Neural crest cell (in vitro differentiated cells): ENCODE data around the gene NEK6. TPM values are rescaled to one million over a fixed set of nuclear protein-coding genes. Genes with fewer than 3 reads are reported as not detected.
"Not testable (repeated sequence)": the region's sequence is repeated elsewhere in the genome, so short reads cannot be mapped to it uniquely, and the experiment has no call there.

Experiments
- DNase-seq: peaks from one replicate; pipeline ENCODE4 v3.0.0; 2021; ENCODE audit warnings: low read depth, mixed read lengths, low spot score
- H3K27ac Mint-ChIP-seq: one replicate; pipeline ENCODE4 v1.8.0; 2021; ENCODE audit warnings: mild to moderate bottlenecking, mixed read lengths; ENCODE audit not compliant: unreplicated experiment
- H3K27me3 Mint-ChIP-seq: 2 replicates; pipeline ENCODE4 v1.8.0; 2021; ENCODE audit warnings: low read depth, mild to moderate bottlenecking, mixed read lengths
- H3K36me3 Mint-ChIP-seq: 2 replicates; pipeline ENCODE4 v1.8.0; 2021; ENCODE audit warnings: low read depth, mild to moderate bottlenecking, mixed read lengths
- H3K4me1 Mint-ChIP-seq: 2 replicates; pipeline ENCODE4 v1.8.0; 2021; ENCODE audit warnings: mixed read lengths
- H3K4me3 Mint-ChIP-seq: one replicate; pipeline ENCODE4 v1.8.0; 2021; ENCODE audit warnings: mild to moderate bottlenecking, mixed read lengths
- H3K9me3 Mint-ChIP-seq: 2 replicates; pipeline ENCODE4 v1.8.0; 2021; ENCODE audit warnings: mixed read lengths
- total RNA-seq: library from RNA; stranded (reverse); gene quantifications from 2 replicates; pipeline ENCODE4 v1.2.1, GENCODE V29; 2021
- TF ChIP-seq, protein P1 (sequence below): fragments of 200-600 bp; sonication (generic); conservative IDR thresholded peaks from 2 replicates; pipeline ENCODE4 v1.5.0; 2021; ENCODE audit warnings: antibody characterized with exemption, mild to moderate bottlenecking

NEK6 gene
- total RNA-seq, 1 donor from 2014 or later: 31.9 TPM

DNA sequence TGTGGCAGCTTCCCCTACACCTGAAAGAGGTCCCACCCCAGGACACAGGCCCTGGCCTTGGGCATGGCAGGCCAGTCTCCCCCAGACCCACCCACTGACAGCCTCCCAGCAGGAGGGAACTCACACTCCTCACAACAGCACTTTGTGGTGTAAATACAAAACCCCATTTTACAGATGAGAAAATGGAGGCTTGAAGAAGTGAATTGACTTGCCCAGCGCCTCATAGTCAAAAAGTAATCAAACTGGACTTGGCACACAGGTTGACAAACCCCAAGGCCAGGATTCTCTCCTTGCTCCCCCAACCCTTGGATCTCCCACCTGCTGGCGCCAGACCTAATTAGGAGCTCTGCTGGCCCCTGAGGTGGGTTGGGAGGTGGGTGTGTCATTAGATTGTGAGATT lies 29.2 kb upstream of the NEK6 start:
- TF ChIP-seq, protein P1, sequence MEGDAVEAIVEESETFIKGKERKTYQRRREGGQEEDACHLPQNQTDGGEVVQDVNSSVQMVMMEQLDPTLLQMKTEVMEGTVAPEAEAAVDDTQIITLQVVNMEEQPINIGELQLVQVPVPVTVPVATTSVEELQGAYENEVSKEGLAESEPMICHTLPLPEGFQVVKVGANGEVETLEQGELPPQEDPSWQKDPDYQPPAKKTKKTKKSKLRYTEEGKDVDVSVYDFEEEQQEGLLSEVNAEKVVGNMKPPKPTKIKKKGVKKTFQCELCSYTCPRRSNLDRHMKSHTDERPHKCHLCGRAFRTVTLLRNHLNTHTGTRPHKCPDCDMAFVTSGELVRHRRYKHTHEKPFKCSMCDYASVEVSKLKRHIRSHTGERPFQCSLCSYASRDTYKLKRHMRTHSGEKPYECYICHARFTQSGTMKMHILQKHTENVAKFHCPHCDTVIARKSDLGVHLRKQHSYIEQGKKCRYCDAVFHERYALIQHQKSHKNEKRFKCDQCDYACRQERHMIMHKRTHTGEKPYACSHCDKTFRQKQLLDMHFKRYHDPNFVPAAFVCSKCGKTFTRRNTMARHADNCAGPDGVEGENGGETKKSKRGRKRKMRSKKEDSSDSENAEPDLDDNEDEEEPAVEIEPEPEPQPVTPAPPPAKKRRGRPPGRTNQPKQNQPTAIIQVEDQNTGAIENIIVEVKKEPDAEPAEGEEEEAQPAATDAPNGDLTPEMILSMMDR: no peak
- Mint-ChIP-seq H3K36me3 (no peaks in the 10 kb centered on the region), H3K4me1 (no peaks in the 10 kb centered on the region), H3K4me3 (no peak overlapping the region), H3K27me3 (peaks cover 3% of the 10 kb centered on the region), H3K27ac (no peak overlapping the region), H3K9me3 (no peaks in the 10 kb centered on the region)
- no peak for DNase-seq

DNA sequence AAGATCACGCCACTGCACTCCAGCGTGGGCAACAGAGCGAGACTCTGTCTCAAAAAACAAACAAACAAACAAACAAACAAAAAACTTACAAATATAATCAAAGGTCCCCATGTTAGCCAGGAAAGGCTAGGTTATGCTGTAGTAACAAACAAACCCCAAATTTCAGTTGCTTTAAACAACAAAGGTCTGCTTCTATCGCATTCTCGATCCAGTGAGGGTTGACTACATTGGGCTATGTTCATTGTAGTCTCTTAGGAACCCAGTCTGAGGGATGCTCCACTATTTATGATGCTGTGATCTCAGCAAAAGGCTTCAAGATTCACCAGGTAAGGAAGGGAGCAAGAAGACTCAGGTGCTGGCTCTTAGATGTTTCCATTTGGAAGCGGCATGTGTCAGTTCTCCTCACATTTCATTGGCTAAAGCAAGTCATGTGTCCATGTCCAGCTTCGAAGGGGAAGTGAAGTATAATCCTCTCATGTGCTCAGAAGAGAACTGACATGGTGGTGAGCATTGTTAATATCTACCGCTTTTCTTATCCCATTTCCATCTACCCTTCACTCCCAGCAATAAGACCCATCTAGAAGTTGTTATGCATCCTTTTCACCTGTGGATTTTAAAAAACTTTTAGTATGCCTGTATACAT lies 26.5 kb upstream of the NEK6 start:
- Mint-ChIP-seq H3K27me3 (no peaks in the 10 kb centered on the region), H3K4me1 (no peaks in the 10 kb centered on the region), H3K27ac (no peak overlapping the region), H3K4me3 (no peak overlapping the region), H3K9me3 (no peaks in the 10 kb centered on the region), H3K36me3 (no peaks in the 10 kb centered on the region)
- DNase-seq: no peak
- TF ChIP-seq, protein P1: no peak

DNA sequence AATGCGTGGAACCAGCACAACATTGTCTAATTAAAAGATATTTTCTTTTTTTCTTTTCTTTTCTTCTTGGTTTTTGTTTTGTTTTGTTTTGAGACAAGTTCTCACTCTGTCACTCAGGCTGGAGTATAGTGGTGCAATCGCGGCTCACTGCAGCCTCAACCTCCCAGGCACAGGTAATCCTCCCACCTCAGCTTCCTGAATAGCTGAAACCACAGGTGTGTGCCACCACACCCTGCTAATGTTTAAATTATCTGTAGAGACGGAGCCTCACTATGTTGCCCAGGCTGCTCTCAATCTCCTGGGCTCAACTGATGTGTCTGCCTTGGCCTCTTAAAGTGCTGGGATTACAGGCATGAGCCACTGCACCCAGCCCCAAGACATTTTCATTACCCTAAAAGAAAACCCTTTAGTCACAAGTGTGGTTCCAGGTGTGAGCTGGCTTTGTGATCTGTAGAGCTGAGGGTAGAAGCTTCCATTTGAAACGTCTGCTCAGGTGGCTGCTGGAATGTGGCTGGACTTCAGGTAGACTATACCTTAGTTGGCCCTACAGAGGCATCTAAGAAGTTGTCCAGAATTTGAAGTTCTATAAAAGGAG lies 19.1 kb upstream of the NEK6 start:
- H3K9me3 Mint-ChIP-seq: no peaks in the 10 kb centered on the region
- DNase-seq: no peak

DNA sequence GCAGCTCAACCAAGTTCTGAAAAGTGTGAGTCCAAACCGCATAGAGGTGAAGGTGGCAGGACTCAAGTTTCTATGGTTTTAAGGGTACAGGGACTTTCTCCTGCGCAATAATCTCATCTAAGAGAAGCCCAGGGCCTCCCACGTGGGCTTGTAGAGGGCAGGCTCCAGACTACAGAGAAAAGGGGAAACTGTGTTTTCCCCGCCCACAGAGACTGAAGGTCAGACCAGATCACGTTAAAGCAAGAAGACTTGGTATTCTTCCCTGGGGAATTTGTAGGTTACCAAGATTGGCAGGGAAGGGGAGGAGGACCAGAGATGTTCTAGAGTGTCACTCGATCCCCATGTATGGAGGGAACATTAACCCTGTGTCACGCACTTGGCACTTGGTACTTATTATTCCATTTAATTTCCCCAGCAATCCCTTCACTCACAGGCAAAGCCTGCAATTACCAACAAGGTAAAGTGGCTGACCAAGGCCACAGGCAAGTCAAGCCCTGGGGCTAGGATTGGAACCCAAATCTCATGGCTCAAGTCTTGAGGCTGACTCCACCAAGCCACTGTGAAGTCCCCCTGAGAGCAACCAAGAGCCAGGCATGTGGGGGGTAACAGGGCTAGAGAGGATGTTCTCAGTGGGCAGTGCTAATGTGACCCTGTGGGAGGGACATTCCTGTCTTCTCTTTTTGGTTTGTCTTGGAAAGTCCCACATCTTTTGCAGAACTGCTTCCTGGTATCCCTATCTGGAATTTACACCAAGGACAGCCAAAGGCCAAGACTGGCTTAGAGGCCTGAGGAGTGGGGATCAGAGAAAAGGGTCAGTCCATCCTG lies 18.3 kb upstream of the NEK6 start:
- H3K36me3 Mint-ChIP-seq: no peaks in the 10 kb centered on the region
- TF ChIP-seq, protein P1: no peak
- no peak overlapping the region for H3K4me3 Mint-ChIP-seq
- no peaks in the 10 kb centered on the region for H3K9me3 Mint-ChIP-seq
- no peak for DNase-seq
- H3K27ac Mint-ChIP-seq: peak overlapping the region; percentile 84
- H3K27me3 Mint-ChIP-seq: peaks cover 2% of the 10 kb centered on the region
- H3K4me1 Mint-ChIP-seq: peaks cover 7% of the 10 kb centered on the region

More for the DNA sequence above, 19.1 kb upstream of the NEK6 start:
- Mint-ChIP-seq H3K36me3 (no peaks in the 10 kb centered on the region), H3K27me3 (peaks cover 2% of the 10 kb centered on the region), H3K4me1 (peaks cover 7% of the 10 kb centered on the region), H3K27ac (no peak overlapping the region), H3K4me3 (no peak overlapping the region)
- TF ChIP-seq, protein P1: no peak

DNA sequence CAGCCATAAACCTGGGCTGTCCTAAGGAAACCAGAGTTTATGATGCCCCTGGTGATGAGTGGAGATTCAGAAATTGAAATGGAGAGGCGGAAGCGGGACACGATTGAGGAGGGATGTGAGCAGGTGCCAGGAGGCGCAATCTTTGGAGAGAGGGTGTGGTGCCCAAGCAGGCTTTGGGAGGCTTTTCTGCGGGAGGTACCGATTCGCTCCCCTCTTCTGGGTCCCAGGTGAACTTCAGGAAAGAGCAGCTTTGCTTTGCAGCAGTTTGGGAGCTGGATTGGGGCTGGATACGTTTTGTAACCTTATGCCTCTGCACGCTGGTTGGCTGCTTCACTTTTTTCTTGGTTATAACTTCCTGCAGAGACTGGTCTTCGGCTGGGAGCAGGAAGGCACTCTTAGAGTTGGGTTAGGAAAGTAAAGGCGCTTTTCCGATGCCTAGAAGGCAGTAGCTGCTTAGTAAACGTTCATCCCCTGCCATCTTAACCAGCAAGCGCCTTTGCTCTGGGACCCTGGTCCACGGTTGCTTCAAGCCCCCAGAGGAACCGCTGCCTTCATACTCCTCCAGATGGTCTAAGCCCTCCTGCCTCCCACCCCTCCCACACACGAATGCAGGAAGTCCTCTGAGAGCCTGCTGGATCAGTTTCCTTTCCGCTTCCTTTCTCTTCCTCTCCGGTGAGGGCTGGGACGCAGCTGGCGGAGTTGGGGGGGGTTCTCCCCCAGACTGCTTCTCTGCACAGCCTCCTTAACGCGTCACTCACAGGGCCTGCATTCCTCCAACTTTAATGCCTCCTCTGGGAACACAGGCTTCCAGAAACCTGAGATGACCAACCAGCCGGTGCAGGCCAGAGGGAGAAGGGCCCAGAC lies 15.2 kb upstream of the NEK6 start:
- TF ChIP-seq, protein P1: no peak
- no peak for DNase-seq
- H3K4me3 Mint-ChIP-seq: no peak overlapping the region
- no peaks in the 10 kb centered on the region for H3K27me3 Mint-ChIP-seq
- no peaks in the 10 kb centered on the region for H3K36me3 Mint-ChIP-seq
- no peak overlapping the region for H3K27ac Mint-ChIP-seq
- H3K9me3 Mint-ChIP-seq: no peaks in the 10 kb centered on the region
- peaks cover 7% of the 10 kb centered on the region for H3K4me1 Mint-ChIP-seq

DNA sequence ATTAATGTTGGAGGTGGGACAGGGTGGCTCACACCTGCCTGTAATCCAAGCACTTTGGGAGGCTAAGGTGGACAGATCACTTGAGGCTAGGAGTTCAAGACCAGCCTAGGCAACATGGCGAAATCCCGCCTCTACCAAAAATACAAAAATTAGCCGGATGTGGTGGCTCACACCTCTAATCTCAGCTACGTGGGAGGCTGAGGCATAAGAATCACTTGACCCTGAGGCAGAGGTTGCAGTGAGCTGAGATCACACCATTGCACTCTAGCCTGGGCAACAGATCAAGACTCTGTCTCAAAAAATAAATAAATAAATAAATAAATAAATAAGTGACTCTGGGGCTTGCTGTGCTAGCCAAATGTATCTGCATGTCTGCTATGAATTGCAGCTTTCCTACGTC lies 10.4 kb upstream of the NEK6 start:
- H3K4me3 Mint-ChIP-seq, H3K36me3 Mint-ChIP-seq, DNase-seq, H3K9me3 Mint-ChIP-seq, H3K27me3 Mint-ChIP-seq, H3K27ac Mint-ChIP-seq: not testable (repeated sequence)
- peaks cover 19% of the 10 kb centered on the region for H3K4me1 Mint-ChIP-seq
